ENCODE data around the gene SCAMP5. TPM values are rescaled to one million over a fixed set of nuclear protein-coding genes. Genes with fewer than 3 reads are reported as not detected.

Gene SCAMP5
- total RNA-seq, 1 experiment from 2014 or later = 70.1 TPM

DNA sequence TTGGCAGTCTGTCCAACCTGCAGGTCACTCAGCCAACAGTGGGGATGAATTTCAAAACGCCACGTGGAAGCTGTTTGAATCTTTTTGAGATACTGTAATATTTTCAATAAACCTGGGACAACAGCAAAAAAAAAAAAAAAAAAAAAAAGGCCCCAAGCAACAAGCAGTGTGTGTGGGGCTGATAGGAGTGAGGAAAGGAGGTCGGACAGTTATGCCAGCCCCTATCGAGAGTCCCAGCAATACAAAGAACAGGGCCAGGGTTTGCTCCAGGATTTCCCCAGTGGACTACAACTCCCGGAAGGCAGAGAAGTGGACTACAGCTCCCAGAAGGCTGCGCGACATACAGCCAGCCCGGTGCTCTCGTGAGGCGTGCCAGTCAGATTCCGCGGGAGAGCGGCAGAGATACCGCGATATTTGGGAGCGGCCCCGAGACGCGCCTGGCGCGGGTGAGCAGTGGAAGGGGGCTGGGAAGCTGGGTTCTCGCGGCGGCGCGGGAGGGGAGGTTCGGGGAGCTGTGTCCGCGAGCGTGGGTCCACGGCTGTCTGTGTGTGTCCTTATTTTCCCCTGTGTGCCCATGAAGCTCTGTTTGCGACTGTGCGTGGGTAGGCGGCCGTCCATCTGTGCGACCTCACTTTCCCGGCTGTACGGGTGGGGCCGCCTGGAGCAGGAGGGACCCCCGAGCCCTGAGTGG, 28.0 kb downstream of the SCAMP5 start, which contains the start of gene PPCDC (continued):
- TF ChIP-seq ZNF281 (CRISPR knock-in tag; IDR thresholded peaks at IDR 0.05) = no peak
- 0 out of 2 replicates have a peak, but pooled peaks have one; percentile 57 for TF ChIP-seq CREM (CRISPR knock-in tag; IDR thresholded peaks at IDR 0.05)
- TF ChIP-seq, protein P1, sequence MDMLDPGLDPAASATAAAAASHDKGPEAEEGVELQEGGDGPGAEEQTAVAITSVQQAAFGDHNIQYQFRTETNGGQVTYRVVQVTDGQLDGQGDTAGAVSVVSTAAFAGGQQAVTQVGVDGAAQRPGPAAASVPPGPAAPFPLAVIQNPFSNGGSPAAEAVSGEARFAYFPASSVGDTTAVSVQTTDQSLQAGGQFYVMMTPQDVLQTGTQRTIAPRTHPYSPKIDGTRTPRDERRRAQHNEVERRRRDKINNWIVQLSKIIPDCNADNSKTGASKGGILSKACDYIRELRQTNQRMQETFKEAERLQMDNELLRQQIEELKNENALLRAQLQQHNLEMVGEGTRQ (CRISPR knock-in tag; IDR thresholded peaks at IDR 0.05) = no peak
- TF ChIP-seq ZSCAN18 (CRISPR knock-in tag; IDR thresholded peaks at IDR 0.05) = no peak
- peak; percentile 76 for TF ChIP-seq FOXP1 (CRISPR knock-in tag; IDR thresholded peaks at IDR 0.05; ENCODE audit: borderline replicate concordance)
- no peak for TF ChIP-seq ZNF423 (CRISPR knock-in tag; IDR thresholded peaks at IDR 0.05)
- no peak for TF ChIP-seq JAZF1 (CRISPR knock-in tag; IDR thresholded peaks at IDR 0.05)
- TF ChIP-seq ELF4 (CRISPR knock-in tag; IDR thresholded peaks at IDR 0.05; ENCODE audit: low read depth) = no peak
- no peak for TF ChIP-seq ZNF425 (CRISPR knock-in tag; conservative IDR thresholded peaks at IDR 0.05)
- TF ChIP-seq SP1 (CRISPR knock-in tag; conservative IDR thresholded peaks at IDR 0.05) = peak; percentile 54
- TF ChIP-seq ZNF121 (CRISPR knock-in tag; IDR thresholded peaks at IDR 0.05) = no peak
- no peak for TF ChIP-seq OVOL2 (CRISPR knock-in tag; IDR thresholded peaks at IDR 0.05; ENCODE audit: borderline replicate concordance)
- TF ChIP-seq ZBTB21 (CRISPR knock-in tag; IDR thresholded peaks at IDR 0.05; ENCODE audit: borderline replicate concordance) = no peak
- TF ChIP-seq NR1H2 (CRISPR knock-in tag; IDR thresholded peaks at IDR 0.05) = no peak
- TF ChIP-seq, protein P2, sequence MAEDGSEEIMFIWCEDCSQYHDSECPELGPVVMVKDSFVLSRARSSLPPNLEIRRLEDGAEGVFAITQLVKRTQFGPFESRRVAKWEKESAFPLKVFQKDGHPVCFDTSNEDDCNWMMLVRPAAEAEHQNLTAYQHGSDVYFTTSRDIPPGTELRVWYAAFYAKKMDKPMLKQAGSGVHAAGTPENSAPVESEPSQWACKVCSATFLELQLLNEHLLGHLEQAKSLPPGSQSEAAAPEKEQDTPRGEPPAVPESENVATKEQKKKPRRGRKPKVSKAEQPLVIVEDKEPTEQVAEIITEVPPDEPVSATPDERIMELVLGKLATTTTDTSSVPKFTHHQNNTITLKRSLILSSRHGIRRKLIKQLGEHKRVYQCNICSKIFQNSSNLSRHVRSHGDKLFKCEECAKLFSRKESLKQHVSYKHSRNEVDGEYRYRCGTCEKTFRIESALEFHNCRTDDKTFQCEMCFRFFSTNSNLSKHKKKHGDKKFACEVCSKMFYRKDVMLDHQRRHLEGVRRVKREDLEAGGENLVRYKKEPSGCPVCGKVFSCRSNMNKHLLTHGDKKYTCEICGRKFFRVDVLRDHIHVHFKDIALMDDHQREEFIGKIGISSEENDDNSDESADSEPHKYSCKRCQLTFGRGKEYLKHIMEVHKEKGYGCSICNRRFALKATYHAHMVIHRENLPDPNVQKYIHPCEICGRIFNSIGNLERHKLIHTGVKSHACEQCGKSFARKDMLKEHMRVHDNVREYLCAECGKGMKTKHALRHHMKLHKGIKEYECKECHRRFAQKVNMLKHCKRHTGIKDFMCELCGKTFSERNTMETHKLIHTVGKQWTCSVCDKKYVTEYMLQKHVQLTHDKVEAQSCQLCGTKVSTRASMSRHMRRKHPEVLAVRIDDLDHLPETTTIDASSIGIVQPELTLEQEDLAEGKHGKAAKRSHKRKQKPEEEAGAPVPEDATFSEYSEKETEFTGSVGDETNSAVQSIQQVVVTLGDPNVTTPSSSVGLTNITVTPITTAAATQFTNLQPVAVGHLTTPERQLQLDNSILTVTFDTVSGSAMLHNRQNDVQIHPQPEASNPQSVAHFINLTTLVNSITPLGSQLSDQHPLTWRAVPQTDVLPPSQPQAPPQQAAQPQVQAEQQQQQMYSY (CRISPR knock-in tag; IDR thresholded peaks at IDR 0.05) = peak; percentile 27; the same call in 1 of the 2 replicates
- TF ChIP-seq, protein P3, sequence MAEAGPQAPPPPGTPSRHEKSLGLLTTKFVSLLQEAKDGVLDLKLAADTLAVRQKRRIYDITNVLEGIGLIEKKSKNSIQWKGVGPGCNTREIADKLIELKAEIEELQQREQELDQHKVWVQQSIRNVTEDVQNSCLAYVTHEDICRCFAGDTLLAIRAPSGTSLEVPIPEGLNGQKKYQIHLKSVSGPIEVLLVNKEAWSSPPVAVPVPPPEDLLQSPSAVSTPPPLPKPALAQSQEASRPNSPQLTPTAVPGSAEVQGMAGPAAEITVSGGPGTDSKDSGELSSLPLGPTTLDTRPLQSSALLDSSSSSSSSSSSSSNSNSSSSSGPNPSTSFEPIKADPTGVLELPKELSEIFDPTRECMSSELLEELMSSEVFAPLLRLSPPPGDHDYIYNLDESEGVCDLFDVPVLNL (CRISPR knock-in tag; IDR thresholded peaks at IDR 0.05; ENCODE audit: borderline replicate concordance, low read depth) = no peak
- TF ChIP-seq IRF2 (CRISPR knock-in tag; IDR thresholded peaks at IDR 0.05; ENCODE audit: borderline replicate concordance, low read depth) = no peak
- no peak for TF ChIP-seq ESRRA (CRISPR knock-in tag; IDR thresholded peaks at IDR 0.05; ENCODE audit: borderline replicate concordance)
- TF ChIP-seq NR2C2 (CRISPR knock-in tag; IDR thresholded peaks at IDR 0.05) = no peak
- TF ChIP-seq, protein P4, sequence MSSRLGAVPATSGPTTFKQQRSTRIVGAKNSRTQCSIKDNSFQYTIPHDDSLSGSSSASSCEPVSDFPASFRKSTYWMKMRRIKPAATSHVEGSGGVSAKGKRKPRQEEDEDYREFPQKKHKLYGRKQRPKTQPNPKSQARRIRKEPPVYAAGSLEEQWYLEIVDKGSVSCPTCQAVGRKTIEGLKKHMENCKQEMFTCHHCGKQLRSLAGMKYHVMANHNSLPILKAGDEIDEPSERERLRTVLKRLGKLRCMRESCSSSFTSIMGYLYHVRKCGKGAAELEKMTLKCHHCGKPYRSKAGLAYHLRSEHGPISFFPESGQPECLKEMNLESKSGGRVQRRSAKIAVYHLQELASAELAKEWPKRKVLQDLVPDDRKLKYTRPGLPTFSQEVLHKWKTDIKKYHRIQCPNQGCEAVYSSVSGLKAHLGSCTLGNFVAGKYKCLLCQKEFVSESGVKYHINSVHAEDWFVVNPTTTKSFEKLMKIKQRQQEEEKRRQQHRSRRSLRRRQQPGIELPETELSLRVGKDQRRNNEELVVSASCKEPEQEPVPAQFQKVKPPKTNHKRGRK (CRISPR knock-in tag; IDR thresholded peaks at IDR 0.05; ENCODE audit: borderline replicate concordance) = no peak
- TF ChIP-seq SMAD3 (CRISPR knock-in tag; IDR thresholded peaks at IDR 0.05; ENCODE audit: borderline replicate concordance) = no peak
- TF ChIP-seq ATF6 (CRISPR knock-in tag; IDR thresholded peaks at IDR 0.05) = no peak

Data from WTC11 (cell line).